ENCODE measurements around the gene JMJD8.

- no peak for TF ChIP-seq POLR2A (IDR thresholded peaks at IDR 0.05)
- TF ChIP-seq, protein P1, sequence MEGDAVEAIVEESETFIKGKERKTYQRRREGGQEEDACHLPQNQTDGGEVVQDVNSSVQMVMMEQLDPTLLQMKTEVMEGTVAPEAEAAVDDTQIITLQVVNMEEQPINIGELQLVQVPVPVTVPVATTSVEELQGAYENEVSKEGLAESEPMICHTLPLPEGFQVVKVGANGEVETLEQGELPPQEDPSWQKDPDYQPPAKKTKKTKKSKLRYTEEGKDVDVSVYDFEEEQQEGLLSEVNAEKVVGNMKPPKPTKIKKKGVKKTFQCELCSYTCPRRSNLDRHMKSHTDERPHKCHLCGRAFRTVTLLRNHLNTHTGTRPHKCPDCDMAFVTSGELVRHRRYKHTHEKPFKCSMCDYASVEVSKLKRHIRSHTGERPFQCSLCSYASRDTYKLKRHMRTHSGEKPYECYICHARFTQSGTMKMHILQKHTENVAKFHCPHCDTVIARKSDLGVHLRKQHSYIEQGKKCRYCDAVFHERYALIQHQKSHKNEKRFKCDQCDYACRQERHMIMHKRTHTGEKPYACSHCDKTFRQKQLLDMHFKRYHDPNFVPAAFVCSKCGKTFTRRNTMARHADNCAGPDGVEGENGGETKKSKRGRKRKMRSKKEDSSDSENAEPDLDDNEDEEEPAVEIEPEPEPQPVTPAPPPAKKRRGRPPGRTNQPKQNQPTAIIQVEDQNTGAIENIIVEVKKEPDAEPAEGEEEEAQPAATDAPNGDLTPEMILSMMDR (IDR thresholded peaks at IDR 0.05) = no peak
Observed at GRCh38 chr16:683396-684070, 601 bp downstream of the JMJD8 start.

All from lower leg skin (tissue), 3 donors.